ENCODE results near the gene PRUNE2. TPM values are rescaled to one million over a fixed set of nuclear protein-coding genes. Genes with fewer than 3 reads are reported as not detected.

The PRUNE2 gene
- total RNA-seq, 2 donors from 2014 or later = 12.1 to 90.0 TPM

- H3K27me3 ChIP-seq = no peaks in the 10 kb centered on the region
- no peak for DNase-seq
- no peaks in the 10 kb centered on the region for H3K4me1 ChIP-seq
- no peak overlapping the region for H3K4me3 ChIP-seq
- no peaks in the 10 kb centered on the region for H3K36me3 ChIP-seq
- intact Hi-C loops (cut with DNase I) = no loop called here
- no peak for TF ChIP-seq CTCF (IDR thresholded peaks at IDR 0.05)
- no peak overlapping the region for H3K9ac ChIP-seq (ENCODE audit: low read depth in 2 of 2, low read length in 2 of 2)
- no peaks in the 10 kb centered on the region for H3K9me3 ChIP-seq
- H3K27ac ChIP-seq = no peak overlapping the region
Observed at GRCh38 chr9:76684213-76684612, 221.7 kb downstream of the PRUNE2 start.

- Histone ChIP-seq H3K4me1 (no peaks in the 10 kb centered on the region), H3K9me3 (no peaks in the 10 kb centered on the region), H3K27ac (no peak overlapping the region), H3K27me3 (no peaks in the 10 kb centered on the region), H3K9ac (ENCODE audit: low read depth in 2 of 2, low read length in 2 of 2) (no peak overlapping the region), H3K4me3 (no peak overlapping the region), H3K36me3 (no peaks in the 10 kb centered on the region)
- intact Hi-C loops (cut with DNase I) = no loop called here
- no peak for TF ChIP-seq CTCF (IDR thresholded peaks at IDR 0.05)
- no peak for DNase-seq
Observed at GRCh38 chr9:76681556-76681955, 224.4 kb downstream of the PRUNE2 start.

GRCh38 chr9:76680716-76681425, 225.0 kb downstream of the PRUNE2 start:
- Histone ChIP-seq H3K9me3 (no peaks in the 10 kb centered on the region), H3K27me3 (no peaks in the 10 kb centered on the region), H3K9ac (ENCODE audit: low read depth in 2 of 2, low read length in 2 of 2) (no peak overlapping the region), H3K4me1 (no peaks in the 10 kb centered on the region), H3K27ac (no peak overlapping the region), H3K36me3 (no peaks in the 10 kb centered on the region), H3K4me3 (no peak overlapping the region)
- TF ChIP-seq CTCF (IDR thresholded peaks at IDR 0.05) = no peak
- no peak for DNase-seq
- intact Hi-C loops (cut with DNase I) = no loop called here

- no peak overlapping the region for H3K27ac ChIP-seq
- H3K4me3 ChIP-seq = no peak overlapping the region
Observed at GRCh38 chr9:76677481-76678055, 228.3 kb downstream of the PRUNE2 start.

GRCh38 chr9:76676857-76677256, 229.1 kb downstream of the PRUNE2 start:
- intact Hi-C loops (cut with DNase I) = no loop called here
- no peak overlapping the region for H3K9ac ChIP-seq (ENCODE audit: low read depth in 2 of 2, low read length in 2 of 2)

More at GRCh38 chr9:76677481-76678055, 228.3 kb downstream of the PRUNE2 start:
- no peak for TF ChIP-seq CTCF (IDR thresholded peaks at IDR 0.05)
- intact Hi-C loops (cut with DNase I) = no loop called here
- Histone ChIP-seq H3K9me3 (no peaks in the 10 kb centered on the region), H3K4me1 (no peaks in the 10 kb centered on the region), H3K36me3 (no peaks in the 10 kb centered on the region), H3K9ac (ENCODE audit: low read depth in 2 of 2, low read length in 2 of 2) (no peak overlapping the region), H3K27me3 (no peaks in the 10 kb centered on the region)
- DNase-seq = no peak

More at GRCh38 chr9:76676857-76677256, 229.1 kb downstream of the PRUNE2 start:
- no peak overlapping the region for H3K27ac ChIP-seq
- no peaks in the 10 kb centered on the region for H3K27me3 ChIP-seq
- H3K4me1 ChIP-seq = no peaks in the 10 kb centered on the region
- H3K9me3 ChIP-seq = no peaks in the 10 kb centered on the region
- DNase-seq = no peak
- no peak overlapping the region for H3K4me3 ChIP-seq
- H3K36me3 ChIP-seq = no peaks in the 10 kb centered on the region
- TF ChIP-seq CTCF (IDR thresholded peaks at IDR 0.05) = no peak
